NK-92 (cell line): Measurements from ENCODE around the gene BCAS1.

Experiments used
- DNase-seq: peaks from one replicate; lab custom pipeline; 2025; ENCODE audit not compliant: unreplicated experiment; lab: John Stamatoyannopoulos, UW

Gene BCAS1

DNA sequence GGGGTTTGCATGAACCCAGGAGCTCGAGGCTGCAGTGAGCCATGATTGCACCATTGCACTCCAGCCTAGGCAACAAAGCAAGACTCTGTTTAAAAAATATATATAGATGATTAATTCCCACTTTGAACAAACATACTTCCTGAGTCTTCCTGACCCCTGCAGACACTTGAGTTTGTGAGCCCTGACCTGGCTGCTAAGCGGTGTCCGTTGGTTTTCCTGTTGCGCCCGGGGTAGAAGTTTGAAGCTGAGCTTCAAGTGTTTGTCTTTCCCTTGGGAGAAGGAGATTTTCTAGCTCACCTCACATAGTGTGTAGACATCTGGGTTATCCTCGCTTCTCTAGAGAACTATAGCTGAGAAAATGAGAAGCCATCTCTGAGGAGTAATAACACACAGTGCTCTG lies 11.7 kb upstream of the BCAS1 start:
- DNase-seq, result no peak

DNA sequence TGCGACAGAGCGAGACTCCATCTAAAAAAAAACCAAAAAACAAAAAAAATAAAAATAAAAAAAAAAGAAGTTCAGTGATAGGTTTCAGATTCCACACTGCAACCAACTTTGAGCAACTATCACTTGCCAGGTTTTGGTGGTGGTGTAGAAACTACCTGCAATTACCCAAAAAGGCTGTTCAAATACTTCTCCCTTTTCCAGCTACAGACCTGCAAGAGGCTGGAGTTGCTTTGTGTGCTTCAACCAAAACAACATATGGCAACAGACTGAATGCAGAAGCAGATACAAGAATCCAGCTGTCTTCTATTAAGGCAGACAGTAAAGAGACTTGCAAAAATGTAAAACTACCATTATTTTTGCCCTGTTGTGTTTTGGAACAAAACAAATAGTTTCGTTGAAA lies 9.3 kb upstream of the BCAS1 start:
- no peak for DNase-seq

DNA sequence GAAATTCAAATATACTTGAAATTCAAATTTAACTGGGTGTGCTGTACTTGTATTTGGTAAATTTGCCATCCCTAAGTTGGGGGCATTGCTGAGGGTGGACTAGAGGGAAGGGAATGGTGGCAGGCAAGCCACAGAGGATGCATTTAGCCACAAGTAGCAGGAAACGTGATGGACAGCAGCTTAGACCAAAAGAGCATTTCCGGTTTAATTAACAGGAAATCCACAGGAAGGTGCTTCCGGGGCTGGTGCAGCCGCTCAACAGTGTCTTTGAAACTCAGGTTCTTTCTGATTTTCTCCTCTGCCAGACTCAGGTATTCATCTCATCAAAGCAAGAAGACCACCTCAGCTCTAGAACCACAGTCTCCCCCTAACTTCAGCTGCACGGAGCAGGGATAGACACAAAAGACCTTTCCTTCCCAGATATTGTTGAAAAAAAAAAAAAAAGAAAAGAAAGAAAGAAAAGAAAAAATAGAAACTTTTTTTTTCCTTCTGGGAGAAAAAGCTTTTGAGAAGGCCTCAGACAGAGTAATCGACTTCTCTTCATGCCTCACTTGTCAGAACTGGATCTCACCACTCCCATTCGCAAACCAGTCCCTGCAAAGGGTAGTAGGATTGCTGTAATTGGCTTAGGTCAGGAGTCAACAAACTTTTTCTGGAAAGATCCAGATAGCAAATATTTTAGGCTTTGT lies 8.0 kb upstream of the BCAS1 start:
- DNase-seq, result no peak

DNA sequence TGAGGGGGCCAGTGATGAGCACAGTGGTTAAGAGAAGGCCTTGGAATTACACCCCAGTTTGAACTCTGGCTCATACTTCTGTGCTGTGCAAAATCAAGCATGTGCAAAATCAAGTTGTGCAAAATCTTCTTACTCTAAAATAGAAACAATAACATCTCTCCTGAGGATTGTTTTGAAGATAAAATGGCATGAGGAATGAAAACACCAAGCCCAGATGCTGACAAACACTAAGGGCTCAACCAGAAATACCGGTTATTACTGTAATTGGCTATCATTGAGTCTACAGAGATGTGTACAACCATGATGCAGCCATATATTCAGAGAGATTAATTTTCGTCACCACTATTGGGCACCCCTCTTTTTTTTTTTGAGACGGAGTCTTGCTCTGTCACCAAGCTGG lies 5.9 kb upstream of the BCAS1 start:
- no peak for DNase-seq

DNA sequence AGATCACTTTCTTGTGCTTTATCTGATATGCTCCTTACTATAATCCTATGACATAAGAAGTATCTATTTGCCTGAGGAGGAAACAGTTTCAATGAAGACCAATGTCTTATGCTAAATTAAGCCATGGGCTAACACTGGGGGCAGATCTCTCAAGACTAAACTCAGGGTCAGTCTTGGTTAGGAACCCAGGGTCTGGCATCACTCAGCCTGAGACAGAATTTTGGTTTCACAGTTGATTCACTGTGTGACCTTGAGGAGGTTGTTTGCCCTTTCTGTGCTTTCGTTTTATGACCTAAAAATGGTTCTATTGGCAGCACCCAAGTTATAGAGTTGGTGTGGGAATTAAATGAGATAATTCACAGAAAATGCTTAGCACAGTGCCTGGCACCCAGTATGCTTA lies 4.9 kb upstream of the BCAS1 start:
- no peak for DNase-seq

DNA sequence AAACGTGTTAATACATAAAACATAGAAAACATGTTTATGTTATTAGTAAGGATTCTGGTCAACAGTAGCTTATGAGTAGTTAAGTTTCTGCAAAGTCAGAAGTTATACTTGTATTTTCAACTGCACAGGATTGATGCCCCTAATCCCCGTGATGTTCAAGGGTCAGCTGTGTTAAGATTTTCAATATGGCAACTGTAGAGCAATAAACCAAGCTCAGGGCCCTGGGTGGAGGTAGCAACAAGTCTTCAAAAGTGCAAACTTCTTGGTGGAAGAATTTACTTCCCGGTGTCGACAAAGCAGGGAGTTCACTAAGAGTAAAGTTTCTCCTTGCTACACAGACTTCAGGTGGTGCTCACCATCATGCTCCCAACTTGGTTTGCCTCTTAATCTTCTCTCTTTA lies 4.1 kb upstream of the BCAS1 start:
- no peak for DNase-seq

DNA sequence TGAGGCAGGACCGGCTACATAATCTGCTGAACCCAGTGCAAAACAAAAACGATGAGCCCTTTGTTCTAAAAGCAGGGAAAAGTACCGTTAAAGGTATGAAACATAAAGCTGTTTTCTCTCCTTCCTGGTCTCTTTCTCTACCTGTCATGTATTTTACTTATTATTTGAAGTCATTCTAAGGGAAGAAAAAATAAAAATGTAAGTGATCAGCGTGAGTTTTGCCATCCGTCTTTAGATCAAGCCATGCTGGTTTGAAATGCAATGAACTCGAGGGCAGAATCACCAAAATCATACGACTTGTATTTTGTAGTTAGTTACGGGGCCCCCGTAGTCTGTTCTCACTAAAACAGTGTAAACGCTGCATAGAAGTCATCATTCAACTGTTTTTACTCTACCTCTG lies 2.9 kb upstream of the BCAS1 start:
- no peak for DNase-seq

DNA sequence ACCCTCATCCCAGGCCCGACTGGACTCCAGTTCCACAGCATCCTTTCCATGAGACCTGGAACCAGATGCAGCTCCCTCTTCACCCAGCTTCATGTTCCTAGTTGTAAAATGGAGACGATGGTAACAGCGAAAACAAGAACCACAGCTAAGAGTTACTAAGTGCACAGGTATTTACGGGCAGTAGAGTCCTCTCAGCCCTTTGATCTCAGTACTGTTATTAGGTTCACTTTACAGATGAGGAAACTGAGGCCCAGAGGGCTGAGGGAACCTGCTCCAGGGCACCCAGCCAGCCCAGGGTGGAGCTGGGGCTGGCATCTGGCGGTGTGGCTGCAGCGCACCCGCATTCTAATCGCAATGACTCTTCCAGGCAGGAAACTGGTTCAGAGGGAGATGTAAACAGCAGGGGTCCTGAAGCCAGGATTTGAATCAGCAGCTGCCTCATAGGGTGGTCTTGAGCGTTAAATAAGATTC lies 858 bp downstream of the BCAS1 start:
- no peak for DNase-seq

DNA sequence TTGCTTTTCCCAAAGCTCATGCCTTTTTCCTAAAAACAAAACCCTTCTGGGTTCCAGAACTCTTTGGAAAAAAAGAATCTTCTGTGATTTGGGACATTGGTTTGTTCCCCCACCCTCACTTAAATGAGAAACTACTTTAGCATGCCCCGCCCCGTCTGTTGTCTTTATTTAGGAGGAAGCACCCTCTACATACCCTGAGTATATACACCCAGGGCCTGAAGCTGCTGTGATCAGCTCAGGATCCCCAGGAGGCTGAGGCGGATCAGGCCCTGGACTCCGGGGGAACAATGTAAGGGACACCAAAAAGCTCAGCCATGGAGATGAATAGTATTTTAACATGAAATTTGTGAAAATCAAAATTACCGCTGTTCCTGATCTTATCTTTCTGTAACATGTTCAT lies 1.4 kb downstream of the BCAS1 start:
- no peak for DNase-seq

DNA sequence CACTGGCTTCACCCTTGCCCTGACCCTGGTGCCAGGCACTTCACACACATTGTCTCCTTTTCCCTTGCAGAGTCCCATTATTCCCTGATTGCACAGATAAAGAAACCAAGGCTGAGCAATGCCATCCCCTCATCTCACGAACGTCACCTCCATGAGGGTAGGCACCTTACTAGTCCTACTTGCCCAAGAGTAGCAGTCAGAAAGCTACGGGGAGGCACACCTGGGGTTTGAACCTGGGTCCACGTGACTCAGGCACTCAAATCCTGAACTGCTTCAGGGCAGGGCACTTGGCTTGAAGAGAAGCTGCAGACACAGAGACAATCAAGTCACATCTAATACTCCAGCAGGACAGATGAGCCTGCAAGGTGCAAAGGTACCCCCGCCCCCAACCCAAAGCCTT lies 1.9 kb downstream of the BCAS1 start:
- DNase-seq, result no peak

DNA sequence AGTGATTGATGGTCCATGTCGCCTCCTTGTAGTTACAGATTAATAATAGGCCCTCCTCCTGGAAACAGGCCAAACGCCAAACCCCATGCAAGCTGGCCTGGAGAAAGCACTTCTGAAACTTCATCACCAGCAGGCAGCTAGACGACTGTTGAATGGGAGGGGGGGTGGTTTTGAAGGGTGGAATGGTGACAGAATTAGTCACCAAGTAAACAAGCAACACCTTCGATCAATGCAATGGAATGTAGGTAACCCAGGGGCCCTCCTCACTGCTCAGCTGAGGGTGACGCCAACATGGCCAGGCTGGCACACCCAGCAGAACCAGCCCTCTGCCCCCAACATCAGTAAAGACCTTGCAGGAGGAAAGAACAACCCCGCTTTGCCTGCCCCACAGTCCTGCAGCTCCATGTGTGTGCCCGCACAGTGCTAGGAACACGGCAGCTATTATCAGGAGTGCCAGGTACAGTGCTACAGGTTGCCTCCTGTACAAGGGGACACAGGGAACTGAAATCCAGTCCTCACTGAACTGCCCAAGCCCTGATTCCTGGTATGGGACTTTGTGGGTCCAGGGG lies 2.7 kb downstream of the BCAS1 start:
- DNase-seq, result no peak

DNA sequence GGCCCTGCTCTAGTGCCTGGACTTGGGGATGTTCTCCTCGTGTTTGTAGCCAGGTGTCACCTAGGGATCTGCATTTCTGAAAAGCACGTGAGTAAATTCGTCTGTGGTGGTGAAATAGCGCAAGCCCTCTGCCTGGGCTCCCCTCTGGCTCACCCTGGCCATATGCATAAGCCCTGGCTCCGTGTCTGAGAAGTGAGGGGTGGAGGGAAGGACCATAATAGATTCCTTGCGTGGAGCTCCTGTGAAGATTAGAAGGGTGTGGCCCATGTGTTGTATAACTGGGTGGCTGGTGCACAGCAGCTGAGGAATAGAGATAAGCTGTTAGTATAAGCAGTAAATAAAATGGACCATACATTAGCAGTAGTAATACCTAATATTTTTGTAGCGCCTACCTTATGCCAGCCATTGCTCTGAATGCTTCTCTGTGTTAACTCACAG lies 4.8 kb downstream of the BCAS1 start:
- no peak for DNase-seq

DNA sequence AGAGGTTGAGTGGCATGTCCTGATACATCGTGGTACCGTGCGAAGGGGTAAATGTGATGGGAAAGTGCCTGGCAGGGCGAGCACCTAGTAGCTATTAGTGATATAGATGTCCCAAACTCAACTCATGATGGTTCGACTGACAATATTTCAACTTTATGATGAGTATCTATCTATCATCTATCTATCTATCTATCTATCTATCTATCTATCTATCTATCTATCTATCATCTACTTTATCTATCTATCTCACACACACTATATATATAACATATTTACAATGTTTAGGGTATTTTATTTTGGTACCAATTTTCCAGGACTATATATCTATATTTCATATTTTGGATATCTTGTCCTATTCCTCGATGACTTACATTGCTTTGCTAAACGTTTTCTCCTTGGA lies 5.5 kb downstream of the BCAS1 start:
- no peak for DNase-seq

DNA sequence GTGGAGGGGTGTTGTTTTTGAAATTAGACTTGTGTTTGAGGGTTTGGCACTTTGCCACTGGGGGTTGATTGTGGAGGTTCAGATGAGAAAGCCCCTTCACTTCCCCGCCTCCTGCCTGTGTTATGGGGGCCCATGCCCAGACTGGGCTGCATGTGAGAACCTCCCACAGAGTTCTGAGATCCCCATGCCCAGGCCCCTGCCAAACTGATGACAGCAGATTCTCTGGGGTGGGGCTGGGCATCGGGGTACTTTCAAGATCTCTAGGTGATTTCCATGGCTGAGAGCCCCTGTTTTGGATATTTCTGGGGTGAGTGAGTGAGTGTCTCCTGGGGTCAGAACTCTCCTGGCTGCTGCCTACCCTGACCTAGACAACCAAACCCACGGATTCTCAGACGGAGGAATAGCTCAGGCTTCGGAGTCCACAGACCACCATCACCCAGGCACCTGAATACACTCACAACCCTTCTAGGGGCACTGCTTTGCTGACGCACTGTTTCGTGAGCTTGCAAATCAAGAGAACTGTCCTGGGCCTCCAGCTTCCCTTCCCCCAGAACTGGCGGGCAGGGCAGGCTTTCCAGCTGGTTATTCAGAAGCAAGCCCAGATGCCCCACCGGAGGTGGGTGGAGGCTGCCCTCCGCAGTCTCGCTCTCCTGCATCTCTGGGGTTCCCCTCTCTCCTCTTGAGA lies 6.3 kb downstream of the BCAS1 start:
- DNase-seq, result no peak

DNA sequence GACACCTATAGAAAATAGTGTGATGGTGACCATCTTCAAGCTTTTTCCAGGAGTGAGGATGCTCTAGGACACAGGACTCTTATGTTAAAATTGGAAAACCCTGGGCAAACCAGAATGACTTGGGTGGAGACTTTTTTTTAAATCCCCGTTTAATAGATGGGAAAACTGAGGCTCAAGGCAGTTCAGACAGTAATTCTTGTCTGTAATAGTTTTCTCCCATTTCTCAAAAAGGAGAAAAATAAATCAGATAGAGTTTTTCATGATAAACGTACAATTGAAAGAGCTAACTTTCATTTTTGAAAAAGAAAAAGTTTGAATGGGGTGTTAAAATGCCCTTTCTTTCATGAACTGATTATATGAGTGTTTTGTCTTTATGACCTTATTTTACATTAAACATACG lies 6.8 kb downstream of the BCAS1 start:
- no peak for DNase-seq

DNA sequence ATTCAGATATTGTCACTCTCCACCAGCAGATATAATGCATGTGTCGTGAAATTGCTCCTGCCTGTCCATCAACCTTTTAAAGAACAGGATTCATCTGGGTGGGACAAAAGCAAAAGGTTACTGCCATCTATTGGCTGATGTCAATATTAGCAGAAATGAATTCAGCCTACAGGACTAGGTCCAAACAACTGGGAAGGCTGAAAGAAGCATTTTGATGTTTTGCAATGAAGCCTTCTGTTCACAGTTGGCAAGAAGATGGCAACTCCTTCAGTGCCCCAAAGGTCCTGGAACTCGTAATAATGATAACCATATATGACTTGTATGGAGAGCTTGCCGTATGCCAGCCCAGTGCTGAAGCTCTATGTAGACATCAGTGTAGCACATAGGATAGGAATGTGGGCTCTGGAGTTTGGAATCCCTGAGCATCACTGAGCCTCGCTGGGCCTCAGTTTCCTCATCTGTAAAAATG lies 7.5 kb downstream of the BCAS1 start:
- DNase-seq, result no peak

DNA sequence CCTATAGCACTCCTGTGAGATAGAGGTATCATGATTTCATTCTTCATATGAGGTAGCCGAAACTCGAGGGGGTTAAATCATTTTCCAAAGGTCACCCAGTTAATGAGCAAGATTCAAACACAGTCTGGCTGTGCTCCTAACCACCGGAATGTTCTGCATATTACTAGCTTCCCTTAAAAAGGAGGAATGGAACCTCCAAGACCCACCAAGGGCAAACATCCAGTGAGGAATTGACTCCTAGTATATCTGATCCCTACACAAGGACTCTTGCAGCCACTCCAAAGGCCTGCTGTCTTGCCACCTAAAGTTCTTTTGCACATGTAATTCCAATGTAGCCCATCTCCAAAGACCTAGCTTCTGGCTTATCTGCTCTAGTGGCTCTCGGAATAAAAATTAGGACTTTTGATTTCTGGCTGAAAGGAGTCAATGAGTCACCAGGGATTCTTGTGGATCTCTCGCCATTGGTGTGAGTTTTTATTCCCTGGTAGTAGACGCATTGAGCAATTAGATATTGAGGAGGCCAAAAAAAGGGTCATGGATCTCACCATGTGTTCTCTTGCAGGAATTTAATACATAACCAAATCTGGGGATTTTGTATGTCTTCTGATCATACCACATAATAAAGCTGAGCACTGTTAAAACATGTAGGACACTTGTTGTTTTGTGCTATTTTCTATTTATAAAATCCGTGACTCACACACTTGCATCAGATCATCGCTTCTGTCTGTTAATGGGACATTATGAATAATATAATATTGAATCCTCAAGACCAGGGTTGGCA lies 9.1 kb downstream of the BCAS1 start:
- DNase-seq, result no peak

DNA sequence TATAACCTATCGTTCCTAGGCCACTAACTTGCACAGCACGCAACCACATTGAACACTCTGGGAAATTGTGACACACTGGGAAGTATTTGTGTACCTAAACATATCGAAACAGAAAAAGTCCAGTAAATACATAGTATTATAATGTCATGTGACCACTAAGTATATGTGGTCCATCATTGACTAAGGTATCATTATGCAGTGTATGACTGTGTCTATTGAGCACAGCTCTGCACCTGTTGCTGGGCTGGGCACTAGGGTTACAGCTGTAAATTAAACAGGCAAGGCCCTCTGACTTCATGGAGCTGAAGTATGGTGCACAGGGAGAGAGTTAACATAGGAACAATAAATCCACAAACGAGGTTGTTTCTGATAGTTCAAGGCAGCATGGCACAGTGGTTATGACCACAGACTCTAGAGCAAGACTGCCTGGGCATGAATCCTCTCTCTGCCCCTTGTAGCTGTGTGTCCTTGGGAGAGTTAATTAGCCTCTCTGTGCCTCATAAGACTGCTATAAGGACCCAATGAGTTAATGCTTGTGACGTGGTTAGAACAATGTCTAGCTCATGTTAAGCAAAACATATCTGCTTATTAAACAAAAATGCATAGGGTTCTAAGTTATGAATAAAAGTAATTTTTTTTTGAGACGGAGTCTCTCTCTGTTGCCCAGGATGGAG lies 10.6 kb downstream of the BCAS1 start:
- DNase-seq, result no peak

DNA sequence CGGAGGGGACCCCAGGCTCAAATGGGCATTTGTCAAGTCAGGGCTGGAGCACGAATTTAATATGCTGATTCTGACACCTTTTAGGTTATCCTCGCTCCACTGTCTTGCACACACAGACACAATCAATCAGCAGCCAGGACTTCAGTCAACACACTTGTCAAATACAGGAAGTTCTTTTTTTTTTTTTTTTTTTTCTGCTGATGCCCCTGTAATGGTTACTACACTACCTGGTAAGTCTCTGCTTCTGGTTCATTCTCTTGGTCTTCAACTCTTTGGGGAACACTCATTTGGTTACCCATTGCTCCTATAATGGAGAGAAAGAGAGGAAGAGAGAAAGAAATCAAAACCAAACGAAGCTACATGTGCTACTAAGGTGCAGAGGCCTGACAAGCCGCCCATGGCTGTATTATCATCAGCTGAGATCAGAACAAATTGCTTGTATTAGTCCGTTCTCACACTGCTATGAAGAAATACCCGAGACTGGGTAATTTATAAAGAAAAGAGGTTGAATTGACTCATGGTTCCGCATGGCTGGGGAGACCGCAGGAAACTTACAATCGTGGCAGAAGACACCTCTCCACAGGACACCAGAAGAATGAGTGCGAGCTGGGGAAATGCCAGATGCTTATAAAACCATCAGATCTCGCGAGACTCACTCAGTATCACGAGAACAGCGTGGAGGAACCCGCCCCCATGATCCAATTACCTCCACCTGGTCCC lies 11.8 kb downstream of the BCAS1 start:
- DNase-seq, result no peak
